Ishikawa (cell line): ENCODE measurements around the gene NOS1.

Experiments used
- CEBPB ChIP-seq: IDR thresholded peaks from 2 replicates; pipeline ENCODE4 v1.6.1; 2012
- EGR1 ChIP-seq: IDR thresholded peaks from 2 replicates; pipeline ENCODE4 v1.6.1; 2012
- EP300 ChIP-seq: IDR thresholded peaks from 2 replicates; pipeline ENCODE4 v1.6.1; 2012; ENCODE audit warnings: borderline replicate concordance
- MAX ChIP-seq: IDR thresholded peaks from 2 replicates; pipeline ENCODE4 v1.6.1; 2012
- NFIC ChIP-seq: IDR thresholded peaks from 2 replicates; pipeline ENCODE4 v1.6.1; 2012
- RAD21 ChIP-seq: IDR thresholded peaks from 2 replicates; pipeline ENCODE4 v1.6.1; 2012; ENCODE audit warnings: low read depth
- REST ChIP-seq: IDR thresholded peaks from 2 replicates; pipeline ENCODE4 v1.6.1; 2012; ENCODE audit warnings: low read depth, mild to moderate bottlenecking
- TAF1 ChIP-seq: IDR thresholded peaks from 2 replicates; pipeline ENCODE4 v1.6.1; 2012; ENCODE audit warnings: low read depth, mild to moderate bottlenecking
- TCF12 ChIP-seq: IDR thresholded peaks from 2 replicates; pipeline ENCODE4 v1.6.1; 2012; ENCODE audit warnings: low read depth
- YY1 ChIP-seq: IDR thresholded peaks from 2 replicates; pipeline ENCODE4 v1.6.1; 2012; ENCODE audit warnings: low read depth
- ZBTB7A ChIP-seq: IDR thresholded peaks from 2 replicates; pipeline ENCODE4 v1.6.1; 2012; ENCODE audit warnings: low read depth
- TF ChIP-seq, protein P1 (sequence below): IDR thresholded peaks from 2 replicates; pipeline ENCODE4 v1.6.1; 2012

- no peak for TF ChIP-seq TCF12
- TF ChIP-seq YY1 = no peak
- TF ChIP-seq NFIC = no peak
- TF ChIP-seq, protein P1, sequence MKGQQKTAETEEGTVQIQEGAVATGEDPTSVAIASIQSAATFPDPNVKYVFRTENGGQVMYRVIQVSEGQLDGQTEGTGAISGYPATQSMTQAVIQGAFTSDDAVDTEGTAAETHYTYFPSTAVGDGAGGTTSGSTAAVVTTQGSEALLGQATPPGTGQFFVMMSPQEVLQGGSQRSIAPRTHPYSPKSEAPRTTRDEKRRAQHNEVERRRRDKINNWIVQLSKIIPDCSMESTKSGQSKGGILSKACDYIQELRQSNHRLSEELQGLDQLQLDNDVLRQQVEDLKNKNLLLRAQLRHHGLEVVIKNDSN = no peak
- no peak for TF ChIP-seq CEBPB
- no peak for TF ChIP-seq MAX
- TF ChIP-seq ZBTB7A = no peak
- TF ChIP-seq RAD21 = no peak
- TF ChIP-seq EGR1 = no peak
- TF ChIP-seq TAF1 = no peak
- TF ChIP-seq REST = no peak
- no peak for TF ChIP-seq EP300
Observed at GRCh38 chr12:117361905-117362304, 479 bp upstream of the NOS1 start.
